Endothelial cell of umbilical vein (primary cell): ENCODE data around the gene HES6. TPM values are rescaled to one million over a fixed set of nuclear protein-coding genes. Genes with fewer than 3 reads are reported as not detected.

ENCODE experiments used
- BruUV-seq: library from RNA; stranded (reverse); fragments of 400-500 nt; replicated peaks from 2 replicates; lab custom pipeline; 2021; lab: Mats Ljungman, UMichigan
- CTCF ChIA-PET: fragments of 300-600, 350-600 bp; sonication (Branson Sonifier 250); formaldehyde crosslinking; loops from one replicate; lab custom pipeline; 2021; ENCODE audit warnings: antibody characterized with exemption, inconsistent platforms; lab: Charles Lee
- POLR2A ChIA-PET: fragments of 300-600, 350-600 bp; sonication (Branson Sonifier 250); formaldehyde crosslinking; loops from one replicate; lab custom pipeline; 2021; ENCODE audit warnings: antibody characterized with exemption, inconsistent platforms; lab: Charles Lee
- DNase-seq: peaks from one replicate; pipeline ENCODE4 v3.0.0-alpha.2; 2011; ENCODE audit warnings: low read depth, low spot score
- FAIRE-seq: peaks from 2 replicates; lab custom pipeline; 2011; peaks lifted over from hg19 to GRCh38; lab: Jason Lieb, UNC
- H2AFZ ChIP-seq: 2 replicates; pipeline ENCODE4 v1.6.0; 2012; ENCODE audit warnings: low read depth, low read length, control low read depth, inconsistent platforms
- H3K27ac ChIP-seq: 2 replicates; pipeline ENCODE4 v1.5.1; 2011; ENCODE audit warnings: low read depth, mild to moderate bottlenecking, control low read depth, low read length, moderate library complexity; ENCODE audit not compliant: insufficient read depth
- H3K27me3 ChIP-seq, 2 experiments: 2 replicates each; pipeline versions ENCODE4 v1.6.0 to v1.6.1; 2011; ENCODE audit warnings: low read length in 2 of 2, mixed read lengths in 1 of 2; ENCODE audit not compliant: control insufficient read depth in 2 of 2, insufficient read depth in 2 of 2
- H3K36me3 ChIP-seq, 2 experiments: 2 replicates in 1 of 2; 3 replicates in 1 of 2; pipeline ENCODE4 v1.5.1; 2011; ENCODE audit warnings: low read length in 2 of 2, mild to moderate bottlenecking in 1 of 2, moderate library complexity in 1 of 2; ENCODE audit not compliant: control insufficient read depth in 2 of 2, insufficient read depth in 2 of 2; ENCODE audit errors: extremely low read depth in 1 of 2
- H3K4me1 ChIP-seq: 3 replicates; pipeline ENCODE4 v1.5.1; 2011; ENCODE audit warnings: mild to moderate bottlenecking, low read length; ENCODE audit not compliant: control insufficient read depth, insufficient read depth; ENCODE audit errors: extremely low read depth
- H3K4me2 ChIP-seq: 2 replicates; pipeline ENCODE4 v1.6.1; 2011; ENCODE audit warnings: low read length, control low read depth, mixed read lengths; ENCODE audit not compliant: insufficient read depth
- H3K4me3 ChIP-seq, 3 experiments: fragments of 200-600 bp in 1 of 3; sonication (generic), shearing (Covaris generic) in 1 of 3; replicated peaks in 1 of 3; 2 replicates each; pipeline ENCODE4 v1.5.1; 2011 to 2016; ENCODE audit warnings: control low read depth in 3 of 3, low read length in 3 of 3, mild to moderate bottlenecking in 2 of 3, inconsistent platforms in 1 of 3, low read depth in 1 of 3, moderate library complexity in 1 of 3; ENCODE audit not compliant: insufficient read depth in 1 of 3
- H3K79me2 ChIP-seq: 2 replicates; pipeline ENCODE4 v1.6.0; 2012; ENCODE audit warnings: low read length, inconsistent platforms; ENCODE audit not compliant: control insufficient read depth, insufficient read depth
- H3K9ac ChIP-seq: replicated peaks from 2 replicates; pipeline ENCODE3; 2011; ENCODE audit warnings: low read length, control low read depth; ENCODE audit not compliant: insufficient read depth; ENCODE audit errors: extremely low read depth
- H3K9me1 ChIP-seq: replicated peaks from 3 replicates; pipeline ENCODE4 v1.6.0; 2011; ENCODE audit warnings: mild to moderate bottlenecking, low read length; ENCODE audit not compliant: control insufficient read depth, insufficient read depth; ENCODE audit errors: extremely low read depth
- H3K9me3 ChIP-seq: replicated peaks from 2 replicates; pipeline ENCODE4 v1.5.1; 2012; ENCODE audit warnings: low read length, inconsistent platforms; ENCODE audit not compliant: control insufficient read depth, insufficient read depth
- H4K20me1 ChIP-seq: replicated peaks from 2 replicates; pipeline ENCODE3; 2011; ENCODE audit warnings: mild to moderate bottlenecking, low read length; ENCODE audit not compliant: control insufficient read depth, insufficient read depth; ENCODE audit errors: extremely low read depth
- EZH2 ChIP-seq: IDR thresholded peaks from 2 replicates; pipeline ENCODE4 v1.6.1; 2012; ENCODE audit warnings: borderline replicate concordance, low read depth, mild to moderate bottlenecking, moderate library complexity, low read length, inconsistent platforms; ENCODE audit not compliant: severe bottlenecking
- FOS ChIP-seq: IDR thresholded peaks from 2 replicates; pipeline ENCODE4 v1.6.1; 2011; ENCODE audit warnings: mild to moderate bottlenecking, low read length, moderate library complexity, borderline replicate concordance; ENCODE audit not compliant: insufficient read depth
- GATA2 ChIP-seq: IDR thresholded peaks from 2 replicates; pipeline ENCODE4 v1.7.0; 2011; ENCODE audit warnings: low read depth, mild to moderate bottlenecking, moderate library complexity, mixed read lengths, low read length; ENCODE audit not compliant: insufficient read length, insufficient read depth
- JUN ChIP-seq: IDR thresholded peaks from 2 replicates; pipeline ENCODE4 v1.6.1; 2011; ENCODE audit warnings: borderline replicate concordance, low read depth; ENCODE audit not compliant: insufficient read length, insufficient read depth
- MYC ChIP-seq: IDR thresholded peaks from one replicate; pipeline ENCODE4 v1.6.1; 2011; ENCODE audit warnings: mild to moderate bottlenecking, low read depth, low read length
- POLR2A ChIP-seq: IDR thresholded peaks from 2 replicates; pipeline ENCODE4 v1.6.1; 2012; ENCODE audit warnings: low read depth, mild to moderate bottlenecking, control low read depth, low read length
- POLR2AphosphoS5 ChIP-seq: IDR thresholded peaks from 2 replicates; pipeline ENCODE4 v1.6.1; 2012; ENCODE audit warnings: low read depth, mild to moderate bottlenecking, control low read depth, low read length, moderate library complexity; ENCODE audit not compliant: insufficient read depth
- dilution Hi-C: fragments of 300-500 bp; cut with MboI; formaldehyde crosslinking; loops from one replicate; pipeline ENCODE4 v1.15.0; 2019; ENCODE audit warnings: low sequenced_read_pairs; ENCODE audit not compliant: extremely low pct_ligation_motif_present
- intact Hi-C: fragments of 100-400 bp; cut with micrococcal nuclease; formaldehyde crosslinking; loops from one replicate; pipeline ENCODE4 v1.10.0; 2022
- polyA plus RNA-seq, 4 experiments: library from polyadenylated mRNA; depleted of rRNA in 3 of 4; stranded (reverse) in 3 of 4; unstranded in 1 of 4; fragments of >200 nt; gene quantifications; 2 replicates each; pipeline versions ENCODE4 v1.2.1 to v1.2.3, GENCODE V29; 2011 to 2012; ENCODE audit warnings: missing spikeins in 1 of 4
- total RNA-seq: library from RNA; stranded (reverse); gene quantifications from 2 replicates; pipeline ENCODE4 v1.2.3, GENCODE V29; 2021
- TF ChIP-seq, protein P1 (sequence below): IDR thresholded peaks from 2 replicates; pipeline ENCODE4 v1.6.1; 2011; ENCODE audit not compliant: insufficient read depth, insufficient read length
- TF ChIP-seq, protein P2 (sequence below), 2 donors: IDR thresholded peaks; 1 replicate in 1 of 2; 2 replicates in 1 of 2; pipeline ENCODE4 v1.5.1; 2011; ENCODE audit warnings: low read length in 2 of 2, mild to moderate bottlenecking in 2 of 2, moderate library complexity in 2 of 2, control low read depth in 1 of 2, inconsistent platforms in 1 of 2, low read depth in 1 of 2; ENCODE audit not compliant: insufficient read depth in 1 of 2; ENCODE audit errors: extremely low read depth in 1 of 2

Gene HES6
- total and polyA plus RNA-seq, 2 donors (not counting 3 experiments of a cell fraction or from before 2014, with no cell fraction given): 2.2 to 5.1 TPM

DNA sequence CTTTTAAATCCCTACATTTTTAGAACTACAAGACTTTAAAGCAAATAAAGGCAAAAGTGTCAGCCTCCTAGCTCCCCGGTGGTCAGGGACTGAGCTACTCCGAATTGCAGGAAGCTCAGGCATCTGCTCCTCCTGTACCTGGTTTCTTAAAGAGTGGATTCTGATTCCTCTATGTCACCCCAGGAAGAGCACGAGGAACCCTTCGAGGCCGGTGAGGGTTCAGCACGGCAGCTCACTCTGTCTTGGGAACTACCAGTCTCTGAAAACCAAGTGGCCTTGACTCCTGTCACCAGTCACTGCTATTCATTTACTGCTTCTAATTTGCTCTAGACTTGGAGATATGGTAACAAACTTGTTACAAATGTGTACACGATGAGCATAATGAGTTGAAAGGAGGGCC, 46.3 kb upstream of the HES6 start:
- no TSS peak for BruUV-seq
- dilution Hi-C loops: no loop called here
- DNase-seq: no peak
- intact Hi-C loops: no loop called here
- H3K9me1 ChIP-seq: no peaks in the 10 kb centered on the region
- H3K9me3 ChIP-seq: no peaks in the 10 kb centered on the region
- H3K4me2 ChIP-seq: no peak overlapping the region
- H3K4me1 ChIP-seq: peaks cover 14% of the 10 kb centered on the region
- no peaks in the 10 kb centered on the region for H3K27me3 ChIP-seq
- H3K79me2 ChIP-seq: no peaks in the 10 kb centered on the region
- no peaks in the 10 kb centered on the region for H4K20me1 ChIP-seq
- no peak overlapping the region for H2AFZ ChIP-seq
- no peak for TF ChIP-seq MYC
- TF ChIP-seq, protein P1, sequence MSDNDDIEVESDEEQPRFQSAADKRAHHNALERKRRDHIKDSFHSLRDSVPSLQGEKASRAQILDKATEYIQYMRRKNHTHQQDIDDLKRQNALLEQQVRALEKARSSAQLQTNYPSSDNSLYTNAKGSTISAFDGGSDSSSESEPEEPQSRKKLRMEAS: no peak
- TF ChIP-seq FOS: no peak
- TF ChIP-seq POLR2AphosphoS5: no peak
- no peak for TF ChIP-seq JUN
- no peak for TF ChIP-seq GATA2
- TF ChIP-seq, protein P2, sequence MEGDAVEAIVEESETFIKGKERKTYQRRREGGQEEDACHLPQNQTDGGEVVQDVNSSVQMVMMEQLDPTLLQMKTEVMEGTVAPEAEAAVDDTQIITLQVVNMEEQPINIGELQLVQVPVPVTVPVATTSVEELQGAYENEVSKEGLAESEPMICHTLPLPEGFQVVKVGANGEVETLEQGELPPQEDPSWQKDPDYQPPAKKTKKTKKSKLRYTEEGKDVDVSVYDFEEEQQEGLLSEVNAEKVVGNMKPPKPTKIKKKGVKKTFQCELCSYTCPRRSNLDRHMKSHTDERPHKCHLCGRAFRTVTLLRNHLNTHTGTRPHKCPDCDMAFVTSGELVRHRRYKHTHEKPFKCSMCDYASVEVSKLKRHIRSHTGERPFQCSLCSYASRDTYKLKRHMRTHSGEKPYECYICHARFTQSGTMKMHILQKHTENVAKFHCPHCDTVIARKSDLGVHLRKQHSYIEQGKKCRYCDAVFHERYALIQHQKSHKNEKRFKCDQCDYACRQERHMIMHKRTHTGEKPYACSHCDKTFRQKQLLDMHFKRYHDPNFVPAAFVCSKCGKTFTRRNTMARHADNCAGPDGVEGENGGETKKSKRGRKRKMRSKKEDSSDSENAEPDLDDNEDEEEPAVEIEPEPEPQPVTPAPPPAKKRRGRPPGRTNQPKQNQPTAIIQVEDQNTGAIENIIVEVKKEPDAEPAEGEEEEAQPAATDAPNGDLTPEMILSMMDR (IDR thresholded peaks at IDR 0.05; ENCODE audit: extremely low read depth in 1 of 2, insufficient read depth in 1 of 2, low read depth in 1 of 2, low read length in 2 of 2): no peak
- no peak for TF ChIP-seq POLR2A
- no peak for TF ChIP-seq EZH2
- H3K9ac ChIP-seq: no peak overlapping the region
- CTCF ChIA-PET: interaction anchor here (3.4 kb wide), 1 partner anchor 22 kb away, joined by 21 read pairs; no protein-coding TSS in a partner anchor
- POLR2A ChIA-PET: no interaction called here
- H3K27ac ChIP-seq: no peak overlapping the region
- no peak overlapping the region for H3K4me3 ChIP-seq
- FAIRE-seq: no peak
- H3K36me3 ChIP-seq: no peaks in the 10 kb centered on the region
